Left lung (tissue), 10 donors: ENCODE measurements around the gene DNM1. TPM values are rescaled to one million over a fixed set of nuclear protein-coding genes. Genes with fewer than 3 reads are reported as not detected.

ENCODE experiments used
- ATAC-seq: fragments of 200-7000 bp; cut with Tn5 transposase; one replicate; pipeline ENCODE4 v1.9.1; 2020; ENCODE audit warnings: moderate library complexity
- DNase-seq, 4 donors: peaks; one replicate each; pipeline ENCODE4 v3.0.0-alpha.2; 2013 to 2020
- H3K27ac ChIP-seq, 2 donors: fragments of 200-600 bp; sonication (generic) in 1 of 2; one replicate each; pipeline versions ENCODE4 v1.5.0 to v1.8.0; 2020 to 2021
- H3K27me3 ChIP-seq, 2 donors: fragments of 200-600 bp; sonication (generic) in 1 of 2; one replicate each; pipeline versions ENCODE4 v1.5.0 to v1.8.0; 2020 to 2021
- H3K36me3 ChIP-seq, 2 donors: fragments of 200-600 bp; sonication (generic) in 1 of 2; one replicate each; pipeline versions ENCODE4 v1.5.0 to v1.8.0; 2020 to 2021
- H3K4me1 ChIP-seq, 2 donors: fragments of 200-600 bp; one replicate each; pipeline ENCODE4 v1.8.0; 2021
- H3K4me3 ChIP-seq, 2 donors: fragments of 200-600 bp; sonication (generic) in 1 of 2; one replicate each; pipeline versions ENCODE4 v1.5.0 to v1.8.0; 2020 to 2021; ENCODE audit warnings: mild to moderate bottlenecking in 1 of 2
- H3K9me3 ChIP-seq, 2 donors: fragments of 200-600 bp; sonication (generic) in 1 of 2; one replicate each; pipeline versions ENCODE4 v1.5.0 to v1.8.0; 2020 to 2021
- CTCF ChIP-seq, 2 donors: fragments of 200-600 bp; sonication (generic) in 1 of 2; IDR thresholded peaks; one replicate each; pipeline versions ENCODE4 v1.5.0 to v1.8.0; 2021; ENCODE audit warnings: antibody characterized with exemption in 2 of 2
- intact Hi-C, 2 donors: fragments of 100-400 bp; cut with DNase I; formaldehyde crosslinking; loops; one replicate each; pipeline versions ENCODE4 v1.11.2 to v1.14.2; 2022
- polyA plus RNA-seq, 6 donors: library from polyadenylated mRNA; unstranded; fragments of 120-200 nt; gene quantifications; one replicate each; pipeline ENCODE4 v1.2.1, GENCODE V29; 2013; ENCODE audit not compliant: insufficient read length in 6 of 6
- total RNA-seq, 2 donors: library from RNA; stranded (reverse); fragmentation: NEBNext Ultra II Directional; extraction: Animal tissue kit (Norgen Biotek cat#: 25700); gene quantifications; one replicate each; pipeline ENCODE4 v1.2.1, GENCODE V29; 2021
- donor health status: DM: no; HTN: yes; CAD: no.
- donor health status: DM: no; HTN: no; CAD: no.

Gene DNM1
- total and polyA plus RNA-seq, 8 donors, result 9.0 to 90.0 (median 62.2) TPM

- peaks cover 0 to 48% of the 10 kb centered on the region in 2 donors for H3K36me3 ChIP-seq
- DNase-seq (peak in 3 of 4 donors; percentile 41 to 89 (median 66)), ATAC-seq (peak; percentile 43)
Measured at GRCh38 chr9:128254855-128255759, 51.9 kb downstream of the DNM1 start.

GRCh38 chr9:128257086-128257825, 54.1 kb downstream of the DNM1 start:
- intact Hi-C loops, result no loop called here
- H3K27ac ChIP-seq, result no peak overlapping the region
- ATAC-seq, result no peak
- no peak for TF ChIP-seq CTCF (IDR thresholded peaks at IDR 0.05)
- no peaks in the 10 kb centered on the region for H3K4me1 ChIP-seq
- H3K9me3 ChIP-seq, result no peaks in the 10 kb centered on the region
- no peak overlapping the region for H3K4me3 ChIP-seq
- peaks cover 0 to 70% of the 10 kb centered on the region in 2 donors for H3K36me3 ChIP-seq
- no peaks in the 10 kb centered on the region for H3K27me3 ChIP-seq
- DNase-seq, result no peak

More at GRCh38 chr9:128254855-128255759, 51.9 kb downstream of the DNM1 start:
- H3K4me3 ChIP-seq, result no peak overlapping the region
- no peaks in the 10 kb centered on the region for H3K9me3 ChIP-seq
- intact Hi-C loops, result no loop called here
- H3K4me1 ChIP-seq, result peaks cover 9 to 14% of the 10 kb centered on the region in 2 donors
- peak; percentile 70 to 83 for TF ChIP-seq CTCF (IDR thresholded peaks at IDR 0.05)
- no peak overlapping the region for H3K27ac ChIP-seq
- peaks cover 0 to 15% of the 10 kb centered on the region in 2 donors for H3K27me3 ChIP-seq

DNA sequence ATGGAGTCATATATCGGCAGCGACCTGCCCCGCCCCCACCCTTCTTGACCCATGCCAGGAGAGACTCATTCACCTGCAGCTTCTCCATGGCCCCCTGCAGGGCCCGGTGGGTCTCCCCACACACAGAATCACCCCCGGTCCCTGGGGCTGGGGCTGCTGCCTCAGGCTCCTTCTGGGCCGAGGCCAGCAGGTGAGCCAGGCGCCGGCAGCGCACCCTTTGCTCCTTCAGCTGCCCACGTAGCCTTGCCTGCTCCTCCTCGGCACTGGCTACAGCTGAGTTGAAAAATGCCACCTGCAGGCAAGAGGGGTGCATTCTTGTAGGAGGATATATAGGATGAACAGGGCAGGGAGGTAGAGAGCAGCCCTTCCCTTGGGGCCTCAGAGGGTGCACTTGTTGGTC, 54.7 kb downstream of the DNM1 start:
- Histone ChIP-seq H3K27me3 (no peaks in the 10 kb centered on the region), H3K36me3 (peaks cover 0 to 76% of the 10 kb centered on the region in 2 donors), H3K9me3 (no peaks in the 10 kb centered on the region), H3K4me1 (no peaks in the 10 kb centered on the region), H3K4me3 (no peak overlapping the region), H3K27ac (no peak overlapping the region)
- no peak for TF ChIP-seq CTCF (IDR thresholded peaks at IDR 0.05)
- intact Hi-C loops, result no loop called here
- ATAC-seq, result no peak
- no peak for DNase-seq

DNA sequence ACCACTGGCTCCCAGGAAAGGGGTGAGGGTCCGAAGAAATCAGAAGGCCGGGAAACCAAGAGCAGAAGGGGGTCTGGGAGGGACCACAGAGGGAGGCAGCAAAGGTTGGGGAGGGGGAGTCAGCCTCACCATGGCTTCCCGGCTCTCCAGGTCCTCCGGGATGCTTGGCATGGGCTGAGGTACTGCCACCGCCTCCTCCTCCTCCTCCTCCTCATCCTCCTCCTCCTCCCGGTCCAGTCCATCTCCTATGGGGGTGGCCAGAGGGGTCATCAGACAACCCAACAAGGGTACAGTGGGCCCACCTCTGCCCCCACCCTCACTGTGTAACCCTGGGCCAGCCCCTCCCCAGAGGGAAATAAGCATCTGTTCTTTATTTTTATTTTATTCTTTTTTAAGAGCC, 55.1 kb downstream of the DNM1 start:
- Histone ChIP-seq H3K4me3 (no peak overlapping the region), H3K27me3 (no peaks in the 10 kb centered on the region), H3K36me3 (peaks cover 0 to 80% of the 10 kb centered on the region in 2 donors), H3K9me3 (no peaks in the 10 kb centered on the region), H3K27ac (no peak overlapping the region), H3K4me1 (no peaks in the 10 kb centered on the region)
- no peak for TF ChIP-seq CTCF (IDR thresholded peaks at IDR 0.05)
- DNase-seq (no peak), ATAC-seq (no peak)
- intact Hi-C loops, result no loop called here

DNA sequence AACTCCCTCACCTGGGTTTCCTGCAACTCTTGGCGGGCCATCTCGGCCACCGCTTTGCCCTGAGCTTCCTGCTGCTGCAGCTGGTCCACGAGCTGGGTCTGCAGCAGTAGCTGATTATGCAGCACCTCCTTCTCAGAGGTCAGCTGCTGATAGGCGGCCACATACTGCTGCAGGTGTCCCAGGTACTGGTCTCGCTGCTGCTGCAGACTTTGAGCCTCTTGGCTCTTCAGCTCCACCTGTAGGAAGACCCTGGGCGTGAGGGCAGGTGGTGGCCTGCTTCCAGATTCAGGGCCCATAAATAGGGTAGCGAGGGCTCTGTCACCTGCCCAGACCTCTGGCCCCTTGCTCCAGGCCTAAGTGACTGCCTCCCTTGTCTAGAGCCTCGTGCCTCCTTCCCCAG, 56.0 kb downstream of the DNM1 start:
- no peak for TF ChIP-seq CTCF (IDR thresholded peaks at IDR 0.05)
- peaks cover 0 to 89% of the 10 kb centered on the region in 2 donors for H3K36me3 ChIP-seq

More for the DNA sequence above, 56.0 kb downstream of the DNM1 start:
- Histone ChIP-seq H3K4me1 (no peaks in the 10 kb centered on the region), H3K27me3 (no peaks in the 10 kb centered on the region), H3K9me3 (no peaks in the 10 kb centered on the region), H3K4me3 (no peak overlapping the region), H3K27ac (no peak overlapping the region)
- intact Hi-C loops, result no loop called here
- ATAC-seq (no peak), DNase-seq (no peak)
